ENCODE results near the gene UBC. TPM values are rescaled to one million over a fixed set of nuclear protein-coding genes. Genes with fewer than 3 reads are reported as not detected.
"Not testable (repeated sequence)": the region's sequence is repeated elsewhere in the genome, so short reads cannot be mapped to it uniquely, and the experiment has no call there.

UBC gene
- total RNA-seq, 4 donors from 2014 or later: 1,220 to 2,129 (median 1,369) TPM

DNA sequence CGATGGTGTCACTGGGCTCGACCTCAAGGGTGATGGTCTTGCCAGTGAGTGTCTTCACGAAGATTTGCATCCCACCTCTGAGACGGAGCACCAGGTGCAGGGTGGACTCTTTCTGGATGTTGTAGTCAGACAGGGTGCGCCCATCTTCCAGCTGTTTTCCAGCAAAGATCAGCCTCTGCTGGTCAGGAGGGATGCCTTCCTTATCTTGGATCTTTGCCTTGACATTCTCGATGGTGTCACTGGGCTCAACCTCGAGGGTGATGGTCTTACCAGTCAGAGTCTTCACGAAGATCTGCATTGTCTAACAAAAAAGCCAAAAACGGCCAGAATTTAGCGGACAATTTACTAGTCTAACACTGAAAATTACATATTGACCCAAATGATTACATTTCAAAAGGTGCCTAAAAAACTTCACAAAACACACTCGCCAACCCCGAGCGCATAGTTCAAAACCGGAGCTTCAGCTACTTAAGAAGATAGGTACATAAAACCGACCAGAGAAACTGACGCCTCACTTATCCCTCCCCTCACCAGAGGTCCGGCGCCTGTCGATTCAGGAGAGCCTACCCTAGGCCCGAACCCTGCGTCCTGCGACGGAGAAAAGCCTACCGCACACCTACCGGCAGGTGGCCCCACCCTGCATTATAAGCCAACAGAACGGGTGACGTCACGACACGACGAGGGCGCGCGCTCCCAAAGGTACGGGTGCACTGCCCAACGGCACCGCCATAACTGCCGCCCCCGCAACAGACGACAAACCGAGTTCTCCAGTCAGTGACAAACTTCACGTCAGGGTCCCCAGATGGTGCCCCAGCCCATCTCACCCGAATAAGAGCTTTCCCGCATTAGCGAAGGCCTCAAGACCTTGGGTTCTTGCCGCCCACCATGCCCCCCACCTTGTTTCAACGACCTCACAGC, 717 bp downstream of the UBC start:
- peak; percentile 73 for DNase-seq (ENCODE audit: low spot score)
- ATAC-seq (ENCODE audit: low FRiP score): peak; percentile 8

DNA sequence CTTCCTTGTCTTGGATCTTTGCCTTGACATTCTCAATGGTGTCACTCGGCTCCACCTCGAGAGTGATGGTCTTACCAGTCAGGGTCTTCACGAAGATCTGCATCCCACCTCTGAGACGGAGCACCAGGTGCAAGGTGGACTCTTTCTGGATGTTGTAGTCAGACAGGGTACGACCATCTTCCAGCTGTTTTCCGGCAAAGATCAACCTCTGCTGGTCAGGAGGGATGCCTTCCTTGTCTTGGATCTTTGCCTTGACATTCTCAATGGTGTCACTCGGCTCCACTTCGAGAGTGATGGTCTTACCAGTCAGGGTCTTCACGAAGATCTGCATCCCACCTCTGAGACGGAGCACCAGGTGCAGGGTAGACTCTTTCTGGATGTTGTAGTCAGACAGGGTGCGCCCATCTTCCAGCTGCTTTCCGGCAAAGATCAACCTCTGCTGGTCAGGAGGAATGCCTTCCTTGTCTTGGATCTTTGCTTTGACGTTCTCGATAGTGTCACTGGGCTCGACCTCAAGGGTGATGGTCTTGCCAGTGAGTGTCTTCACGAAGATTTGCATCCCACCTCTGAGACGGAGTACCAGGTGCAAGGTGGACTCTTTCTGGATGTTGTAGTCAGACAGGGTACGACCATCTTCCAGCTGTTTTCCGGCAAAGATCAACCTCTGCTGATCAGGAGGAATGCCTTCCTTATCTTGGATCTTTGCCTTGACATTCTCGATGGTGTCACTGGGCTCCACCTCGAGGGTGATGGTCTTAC, 1.7 kb downstream of the UBC start:
- DNase-seq (ENCODE audit: low spot score); ATAC-seq (ENCODE audit: low FRiP score): not testable (repeated sequence)

More for the DNA sequence above, 717 bp downstream of the UBC start:
- TF ChIP-seq, protein P1, sequence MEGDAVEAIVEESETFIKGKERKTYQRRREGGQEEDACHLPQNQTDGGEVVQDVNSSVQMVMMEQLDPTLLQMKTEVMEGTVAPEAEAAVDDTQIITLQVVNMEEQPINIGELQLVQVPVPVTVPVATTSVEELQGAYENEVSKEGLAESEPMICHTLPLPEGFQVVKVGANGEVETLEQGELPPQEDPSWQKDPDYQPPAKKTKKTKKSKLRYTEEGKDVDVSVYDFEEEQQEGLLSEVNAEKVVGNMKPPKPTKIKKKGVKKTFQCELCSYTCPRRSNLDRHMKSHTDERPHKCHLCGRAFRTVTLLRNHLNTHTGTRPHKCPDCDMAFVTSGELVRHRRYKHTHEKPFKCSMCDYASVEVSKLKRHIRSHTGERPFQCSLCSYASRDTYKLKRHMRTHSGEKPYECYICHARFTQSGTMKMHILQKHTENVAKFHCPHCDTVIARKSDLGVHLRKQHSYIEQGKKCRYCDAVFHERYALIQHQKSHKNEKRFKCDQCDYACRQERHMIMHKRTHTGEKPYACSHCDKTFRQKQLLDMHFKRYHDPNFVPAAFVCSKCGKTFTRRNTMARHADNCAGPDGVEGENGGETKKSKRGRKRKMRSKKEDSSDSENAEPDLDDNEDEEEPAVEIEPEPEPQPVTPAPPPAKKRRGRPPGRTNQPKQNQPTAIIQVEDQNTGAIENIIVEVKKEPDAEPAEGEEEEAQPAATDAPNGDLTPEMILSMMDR (IDR thresholded peaks at IDR 0.05): peak in 1 of 3 donors; percentile 18

DNA sequence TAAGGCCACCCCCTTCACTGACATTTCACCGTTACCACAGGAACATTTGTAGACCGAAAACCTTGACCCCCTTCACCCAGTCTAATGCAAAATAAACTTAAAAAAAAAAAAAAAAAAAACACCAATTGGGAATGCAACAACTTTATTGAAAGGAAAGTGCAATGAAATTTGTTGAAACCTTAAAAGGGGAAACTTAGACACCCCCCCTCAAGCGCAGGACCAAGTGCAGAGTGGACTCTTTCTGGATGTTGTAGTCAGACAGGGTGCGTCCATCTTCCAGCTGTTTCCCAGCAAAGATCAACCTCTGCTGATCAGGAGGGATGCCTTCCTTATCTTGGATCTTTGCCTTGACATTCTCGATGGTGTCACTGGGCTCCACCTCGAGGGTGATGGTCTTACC, 2.9 kb downstream of the UBC start:
- not testable (repeated sequence) for DNase-seq (ENCODE audit: low spot score); ATAC-seq (ENCODE audit: low FRiP score)

DNA sequence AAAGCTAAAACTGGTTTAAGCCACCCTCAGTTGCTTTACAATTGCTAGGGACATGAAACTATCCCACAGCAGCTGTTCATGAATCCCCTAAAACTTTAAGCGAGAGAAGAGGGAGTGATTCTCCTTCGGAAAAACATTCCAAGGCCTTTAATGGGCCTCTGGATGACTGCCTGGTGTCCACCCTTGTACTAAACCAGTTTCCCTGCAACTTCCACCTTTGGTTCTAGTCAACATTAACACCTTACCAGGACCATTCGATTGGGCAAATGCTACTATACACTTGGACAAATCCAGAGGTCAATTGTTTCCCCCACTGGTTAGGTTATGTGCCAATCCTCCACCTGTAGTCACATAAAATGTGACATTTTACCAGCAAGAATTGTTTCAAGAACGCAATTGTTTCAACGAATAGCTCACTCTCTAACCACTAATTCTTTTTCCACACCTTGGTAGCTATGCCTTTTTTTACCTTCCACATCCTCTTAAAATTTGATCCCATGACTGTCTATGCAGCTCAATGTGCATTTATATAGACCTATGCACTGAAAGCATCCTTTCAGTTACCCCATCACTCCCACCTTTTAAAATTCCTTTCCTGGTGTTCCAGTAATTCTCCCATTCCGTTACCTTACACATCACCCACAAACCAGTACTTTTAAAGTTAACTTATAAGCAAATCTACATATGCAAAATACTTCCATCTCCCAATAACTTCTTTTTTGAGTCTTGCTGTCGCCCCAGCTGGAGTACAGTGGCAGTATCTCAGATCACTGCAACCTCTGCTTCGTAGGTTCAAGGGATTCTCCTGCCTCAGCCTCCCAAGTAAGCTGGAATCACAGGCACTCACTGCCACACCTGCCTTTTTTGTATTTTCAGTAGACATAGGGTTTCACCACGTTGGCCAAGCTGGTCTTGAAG, 3.6 kb downstream of the UBC start:
- no peak for DNase-seq (ENCODE audit: low spot score)
- peak; percentile 4 for ATAC-seq (ENCODE audit: low FRiP score)

DNA sequence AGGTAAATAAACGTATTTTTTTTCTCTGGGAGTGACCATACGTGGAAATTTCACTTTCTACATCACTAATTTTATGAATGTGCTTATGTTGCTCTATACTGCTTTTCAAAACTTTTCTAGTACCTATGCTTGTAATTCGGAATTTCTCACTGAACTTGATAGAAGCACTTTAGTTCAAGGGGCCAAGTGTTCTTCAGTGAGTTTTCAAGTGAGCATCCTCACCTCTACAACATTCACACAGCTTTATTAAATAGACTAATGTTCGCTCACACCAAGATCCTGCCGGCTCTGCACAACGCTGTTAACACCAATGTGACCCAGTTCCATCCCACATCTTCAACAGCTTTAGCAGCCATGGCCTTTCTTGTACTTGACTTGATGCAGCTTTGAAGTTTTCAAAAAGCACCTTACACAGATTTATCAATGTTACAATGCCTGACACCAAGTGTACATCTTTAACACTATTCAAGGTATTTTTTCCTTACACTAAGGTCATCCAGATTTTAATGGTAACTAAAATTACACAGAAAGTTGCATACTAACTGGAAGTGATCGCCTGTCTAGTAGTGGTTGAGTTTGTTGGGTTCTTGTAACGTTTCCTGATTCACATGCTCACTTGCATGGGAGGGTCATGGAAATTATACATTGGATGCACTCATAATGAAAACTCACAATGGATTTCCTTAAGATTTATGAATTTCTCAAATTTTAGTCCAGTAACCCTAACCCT, 4.5 kb downstream of the UBC start:
- ATAC-seq (ENCODE audit: low FRiP score) (peak; percentile 6), DNase-seq (ENCODE audit: low spot score) (no peak)
- TF ChIP-seq, protein P1 (IDR thresholded peaks at IDR 0.05): no peak

More for the DNA sequence above, 3.6 kb downstream of the UBC start:
- TF ChIP-seq, protein P1 (IDR thresholded peaks at IDR 0.05): no peak

DNA sequence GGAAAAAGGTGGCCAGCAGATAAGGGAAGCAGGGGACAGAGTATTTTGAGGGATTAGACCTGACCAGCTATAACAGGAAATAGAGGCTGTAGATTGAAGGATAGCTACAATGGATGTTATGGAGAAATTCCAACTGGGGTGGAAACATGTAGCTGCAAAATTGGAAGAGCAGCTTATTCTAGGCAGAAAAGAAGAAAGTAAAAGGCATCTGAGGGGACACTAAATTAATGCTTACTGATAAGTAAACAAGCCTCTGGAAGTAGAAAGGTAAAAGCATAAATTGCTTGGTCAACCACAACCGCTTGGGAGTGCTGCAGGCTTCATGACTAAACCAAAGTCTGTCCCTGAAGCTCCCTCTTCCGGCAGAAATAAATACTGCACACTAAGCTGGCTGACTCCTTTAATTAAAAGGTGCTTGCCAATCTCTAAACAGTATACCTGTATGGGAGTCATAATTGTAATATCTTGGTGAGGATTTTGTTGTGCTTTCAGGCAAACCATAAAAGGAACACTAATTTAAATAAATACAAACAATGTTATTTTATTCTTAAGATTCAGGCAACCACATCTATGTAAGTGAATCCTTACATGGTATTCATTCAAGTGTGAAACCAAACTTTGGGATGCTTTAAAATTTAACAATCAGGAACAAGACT, 7.7 kb downstream of the UBC start:
- ATAC-seq (ENCODE audit: low FRiP score) (peak; percentile 49), DNase-seq (ENCODE audit: low spot score) (peak; percentile 80)
- TF ChIP-seq, protein P1 (IDR thresholded peaks at IDR 0.05): peak in 2 of 3 donors; percentile 83 to 95
